ENCODE results near the gene RNF144B.
"Not testable (repeated sequence)": the region's sequence is repeated elsewhere in the genome, so short reads cannot be mapped to it uniquely, and the experiment has no call there.

RNF144B gene

GRCh38 chr6:18387061-18387721, at the start of gene RNF144B:
Gene RNF144B, plus strand, starts transcription at chr6:18387350. Its CDS starts 12,185 bp downstream, at chr6:18399535.
- DNase-seq = peak; percentile 87

- DNase-seq = no peak
Observed at GRCh38 chr6:18339599-18339998, 47.6 kb upstream of the RNF144B start.

- DNase-seq = no peak
Observed at GRCh38 chr6:18340781-18341551, 46.2 kb upstream of the RNF144B start.

- no peak for DNase-seq
Observed at GRCh38 chr6:18342223-18342622, 44.9 kb upstream of the RNF144B start.

- no peak for DNase-seq
Observed at GRCh38 chr6:18343741-18344140, 43.4 kb upstream of the RNF144B start.

GRCh38 chr6:18347021-18347577, 40.1 kb upstream of the RNF144B start:
- DNase-seq = no peak

- DNase-seq = no peak
Observed at GRCh38 chr6:18347866-18348265, 39.3 kb upstream of the RNF144B start.

GRCh38 chr6:18349386-18349785, 37.8 kb upstream of the RNF144B start:
- DNase-seq = no peak

GRCh38 chr6:18350271-18350670, 36.9 kb upstream of the RNF144B start:
- no peak for DNase-seq

- no peak for DNase-seq
Observed at GRCh38 chr6:18350712-18351111, 36.4 kb upstream of the RNF144B start.

GRCh38 chr6:18352001-18352400, 35.1 kb upstream of the RNF144B start:
- no peak for DNase-seq

- no peak for DNase-seq
Observed at GRCh38 chr6:18352842-18353241, 34.3 kb upstream of the RNF144B start.

- DNase-seq = no peak
Observed at GRCh38 chr6:18353251-18353650, 33.9 kb upstream of the RNF144B start.

- not testable (repeated sequence) for DNase-seq
Observed at GRCh38 chr6:18357546-18357945, 29.6 kb upstream of the RNF144B start.

GRCh38 chr6:18359237-18359885, 27.8 kb upstream of the RNF144B start:
- DNase-seq = no peak

GRCh38 chr6:18360188-18360587, 27.0 kb upstream of the RNF144B start:
- no peak for DNase-seq

- DNase-seq = no peak
Observed at GRCh38 chr6:18362058-18362561, 25.0 kb upstream of the RNF144B start.

GRCh38 chr6:18363746-18364145, 23.4 kb upstream of the RNF144B start:
- DNase-seq = no peak

- not testable (repeated sequence) for DNase-seq
Observed at GRCh38 chr6:18364561-18364960, 22.6 kb upstream of the RNF144B start.

GRCh38 chr6:18367371-18367770, 19.8 kb upstream of the RNF144B start:
- no peak for DNase-seq

- DNase-seq = no peak
Observed at GRCh38 chr6:18368277-18369105, 18.7 kb upstream of the RNF144B start.

GRCh38 chr6:18371010-18371409, 16.1 kb upstream of the RNF144B start:
- DNase-seq = no peak

Data from femur (tissue), 1 donor.